Bronchial epithelial cell (primary cell): ENCODE data around the gene PFKM. TPM values are rescaled to one million over a fixed set of nuclear protein-coding genes. Genes with fewer than 3 reads are reported as not detected.

Source experiments
- DNase-seq: peaks from one replicate; pipeline ENCODE4 v3.0.0-alpha.2; 2010; ENCODE audit warnings: low read depth
- FAIRE-seq: peaks from 2 replicates; lab custom pipeline; 2011; peaks lifted over from hg19 to GRCh38; lab: Jason Lieb, UNC
- H3K27me3 ChIP-seq: 2 replicates; pipeline ENCODE4 v1.5.1; 2011; ENCODE audit warnings: low read length; ENCODE audit not compliant: control insufficient read depth, insufficient read depth
- H3K36me3 ChIP-seq: 2 replicates; pipeline ENCODE4 v1.5.1; 2011; ENCODE audit warnings: low read length; ENCODE audit not compliant: control insufficient read depth, insufficient read depth
- H3K4me3 ChIP-seq: 2 replicates; pipeline ENCODE4 v1.5.1; 2011; ENCODE audit warnings: mild to moderate bottlenecking, low read depth, low read length, control low read depth
- CTCF ChIP-seq: IDR thresholded peaks from 2 replicates; pipeline ENCODE4 v1.5.1; 2011; ENCODE audit warnings: mild to moderate bottlenecking, moderate library complexity, low read length, control low read depth, inconsistent platforms; ENCODE audit not compliant: insufficient read depth, severe bottlenecking
- total RNA-seq: library from RNA; depleted of rRNA; stranded (reverse); fragments of >200 nt; gene quantifications from 2 replicates; pipeline ENCODE4 v1.2.1, GENCODE V29; 2014

PFKM gene
- total RNA-seq, 1 donor from 2014 or later = 45.8 TPM

- DNase-seq (peak; percentile 10), FAIRE-seq (no peak)
- peak; percentile 2 for TF ChIP-seq CTCF
- peaks cover 2% of the 10 kb centered on the region for H3K36me3 ChIP-seq
- no peak overlapping the region for H3K4me3 ChIP-seq
- no peaks in the 10 kb centered on the region for H3K27me3 ChIP-seq
Observed at GRCh38 chr12:48084066-48084465, 35.1 kb upstream of the PFKM start.

- DNase-seq = no peak
- H3K4me3 ChIP-seq = no peak overlapping the region
- FAIRE-seq = no peak
- H3K27me3 ChIP-seq = no peaks in the 10 kb centered on the region
- TF ChIP-seq CTCF = no peak
- H3K36me3 ChIP-seq = peaks cover 2% of the 10 kb centered on the region
Observed at GRCh38 chr12:48084841-48085460, 34.2 kb upstream of the PFKM start.

GRCh38 chr12:48086327-48086726 lies 32.8 kb upstream of the PFKM start:
- Histone ChIP-seq H3K4me3 (no peak overlapping the region), H3K36me3 (peaks cover 5% of the 10 kb centered on the region), H3K27me3 (no peaks in the 10 kb centered on the region)
- no peak for DNase-seq
- FAIRE-seq = no peak
- no peak for TF ChIP-seq CTCF

GRCh38 chr12:48092611-48093010 lies 26.6 kb upstream of the PFKM start:
- no peak overlapping the region for H3K4me3 ChIP-seq
- TF ChIP-seq CTCF = no peak
- H3K27me3 ChIP-seq = no peaks in the 10 kb centered on the region
- peaks cover 3% of the 10 kb centered on the region for H3K36me3 ChIP-seq
- no peak for DNase-seq
- FAIRE-seq = no peak

GRCh38 chr12:48104531-48104930 lies 14.6 kb upstream of the PFKM start:
- no peaks in the 10 kb centered on the region for H3K36me3 ChIP-seq
- FAIRE-seq (no peak), DNase-seq (peak; percentile 47)
- peak overlapping the region; percentile 3 for H3K4me3 ChIP-seq
- no peak for TF ChIP-seq CTCF
- no peaks in the 10 kb centered on the region for H3K27me3 ChIP-seq
